SK-N-SH treated with all-trans-retinoic acid at 6 μM for 48 hours (cell line): ENCODE results near the gene DBR1.

Source experiments
- ATAC-seq: fragments of 200-7000 bp; cut with Tn5 transposase; 3 replicates; pipeline ENCODE4 v1.9.1; 2020; ENCODE audit warnings: mild to moderate bottlenecking, moderate library complexity
- ARNTL ChIP-seq: fragments of 450-650 bp; formaldehyde crosslinking; IDR thresholded peaks from 2 replicates; pipeline ENCODE4 v1.5.0; 2020; ENCODE audit warnings: low read depth, mild to moderate bottlenecking, moderate library complexity, borderline replicate concordance
- BACH2 ChIP-seq: fragments of 250-450 bp; sonication (Bioruptor Pico); IDR thresholded peaks from 2 replicates; pipeline ENCODE4 v1.9.0; 2021; ENCODE audit warnings: mild to moderate bottlenecking, borderline replicate concordance
- CSDC2 ChIP-seq: fragments of 250-450 bp; sonication (Bioruptor Pico); IDR thresholded peaks from 2 replicates; pipeline ENCODE4 v1.5.0; 2020; ENCODE audit warnings: mild to moderate bottlenecking, moderate library complexity
- GLIS3 ChIP-seq: fragments of 250-450 bp; sonication (Bioruptor Pico); IDR thresholded peaks from 2 replicates; pipeline ENCODE4 v1.5.0; 2020; ENCODE audit warnings: mild to moderate bottlenecking, moderate library complexity
- ISL1 ChIP-seq: fragments of 250-450 bp; sonication (Bioruptor Pico); IDR thresholded peaks from 2 replicates; pipeline ENCODE4 v2.1.2; 2022; ENCODE audit warnings: mild to moderate bottlenecking, moderate library complexity
- OSR1 ChIP-seq: fragments of 250-450 bp; sonication (Bioruptor Pico); IDR thresholded peaks from 2 replicates; pipeline ENCODE4 v1.8.0; 2022; ENCODE audit warnings: moderate library complexity, mild to moderate bottlenecking, inconsistent platforms
- PATZ1 ChIP-seq: fragments of 250-450 bp; sonication (Bioruptor Pico); IDR thresholded peaks from 2 replicates; pipeline ENCODE4 v1.8.0; 2020; ENCODE audit warnings: mild to moderate bottlenecking, moderate library complexity, borderline replicate concordance
- POU6F1 ChIP-seq: fragments of 250-450 bp; sonication (Bioruptor Pico); IDR thresholded peaks from 2 replicates; pipeline ENCODE4 v1.8.0; 2021; ENCODE audit warnings: low read depth, mild to moderate bottlenecking, moderate library complexity, borderline replicate concordance
- PPARA ChIP-seq: fragments of 250-450 bp; sonication (Bioruptor Pico); IDR thresholded peaks from 2 replicates; pipeline ENCODE4 v1.5.0; 2020; ENCODE audit warnings: mild to moderate bottlenecking, borderline replicate concordance
- RARB ChIP-seq: fragments of 250-450 bp; sonication (Bioruptor Pico); IDR thresholded peaks from 2 replicates; pipeline ENCODE4 v1.8.0; 2021; ENCODE audit warnings: mild to moderate bottlenecking, moderate library complexity
- SNAI2 ChIP-seq: fragments of 250-450 bp; sonication (Bioruptor Pico); IDR thresholded peaks from 2 replicates; pipeline ENCODE4 v1.5.0; 2020; ENCODE audit warnings: mild to moderate bottlenecking, moderate library complexity
- TCF4 ChIP-seq: fragments of 250-450 bp; sonication (Bioruptor Pico); IDR thresholded peaks from 2 replicates; pipeline ENCODE4 v1.8.0; 2021; ENCODE audit warnings: mild to moderate bottlenecking, moderate library complexity, borderline replicate concordance
- TOX ChIP-seq: fragments of 250-450 bp; sonication (Bioruptor Pico); IDR thresholded peaks from 2 replicates; pipeline ENCODE4 v1.8.0; 2021; ENCODE audit warnings: mild to moderate bottlenecking, moderate library complexity, borderline replicate concordance
- ZC3H10 ChIP-seq: fragments of 250-450 bp; sonication (Bioruptor Pico); IDR thresholded peaks from 2 replicates; pipeline ENCODE4 v1.5.1; 2021; ENCODE audit warnings: mild to moderate bottlenecking, moderate library complexity
- ZFP3 ChIP-seq: fragments of 250-450 bp; sonication (Bioruptor Pico); IDR thresholded peaks from 2 replicates; pipeline ENCODE4 v1.5.0; 2020; ENCODE audit warnings: mild to moderate bottlenecking, moderate library complexity
- ZFP30 ChIP-seq: fragments of 450-650 bp; formaldehyde crosslinking; IDR thresholded peaks from 2 replicates; pipeline ENCODE4 v1.5.0; 2022; ENCODE audit warnings: mild to moderate bottlenecking, moderate library complexity
- ZNF565 ChIP-seq: fragments of 450-650 bp; formaldehyde crosslinking; conservative IDR thresholded peaks from 2 replicates; pipeline ENCODE4 v1.5.0; 2020; ENCODE audit warnings: low read depth, mild to moderate bottlenecking, moderate library complexity
- ZNF70 ChIP-seq: fragments of 450-650 bp; formaldehyde crosslinking; IDR thresholded peaks from 2 replicates; pipeline ENCODE4 v1.5.0; 2020; ENCODE audit warnings: mild to moderate bottlenecking, moderate library complexity
- ZNF8 ChIP-seq: fragments of 450-650 bp; formaldehyde crosslinking; IDR thresholded peaks from 2 replicates; pipeline ENCODE4 v1.5.0; 2020; ENCODE audit warnings: mild to moderate bottlenecking, moderate library complexity
- TF ChIP-seq, protein P1 (sequence below): fragments of 250-450 bp; sonication (Bioruptor Pico); IDR thresholded peaks from 2 replicates; pipeline ENCODE4 v1.5.1; 2020; ENCODE audit warnings: low read depth, mild to moderate bottlenecking, moderate library complexity
- TF ChIP-seq, protein P2 (sequence below): fragments of 250-450 bp; sonication (Bioruptor Pico); IDR thresholded peaks from 2 replicates; pipeline ENCODE4 v1.5.1; 2021; ENCODE audit warnings: mild to moderate bottlenecking, moderate library complexity
- TF ChIP-seq, protein P3 (sequence below): fragments of 250-450 bp; sonication (Bioruptor Pico); IDR thresholded peaks from 2 replicates; pipeline ENCODE4 v1.5.0; 2020; ENCODE audit warnings: mild to moderate bottlenecking, moderate library complexity

DBR1 gene

DNA sequence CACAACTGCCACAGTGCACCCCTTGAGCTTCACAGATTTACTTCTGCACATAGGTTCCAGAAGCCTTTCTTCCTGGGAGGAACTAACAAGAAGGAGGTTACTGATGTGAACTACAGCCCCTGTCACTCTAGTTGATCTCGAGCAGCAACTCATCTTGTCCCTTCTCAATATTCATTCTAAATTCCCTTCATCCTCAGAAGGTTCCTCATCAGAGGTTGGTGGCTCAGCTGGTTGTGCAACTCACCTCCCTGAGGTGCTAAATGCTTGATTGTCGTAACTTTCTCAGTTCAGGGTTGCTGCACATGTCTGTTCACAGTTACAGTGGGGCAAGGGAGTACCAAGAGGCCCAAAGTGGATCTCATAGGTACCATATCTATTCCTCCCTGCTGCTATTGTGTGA is 36.9 kb downstream of the DBR1 start:
- TF ChIP-seq GLIS3 (CRISPR knock-in tag) (no peak), TOX (CRISPR knock-in tag) (no peak), ZNF70 (CRISPR knock-in tag) (no peak), PPARA (no peak), POU6F1 (CRISPR knock-in tag) (no peak), ARNTL (CRISPR knock-in tag) (no peak), ZC3H10 (CRISPR knock-in tag) (no peak), ZFP3 (CRISPR knock-in tag) (no peak), CSDC2 (no peak), TCF4 (no peak), BACH2 (CRISPR knock-in tag) (no peak), PATZ1 (CRISPR knock-in tag) (no peak), ZNF565 (CRISPR knock-in tag) (no peak), RARB (CRISPR knock-in tag) (no peak), ZNF8 (CRISPR knock-in tag) (no peak), SNAI2 (no peak)
- TF ChIP-seq, protein P1, sequence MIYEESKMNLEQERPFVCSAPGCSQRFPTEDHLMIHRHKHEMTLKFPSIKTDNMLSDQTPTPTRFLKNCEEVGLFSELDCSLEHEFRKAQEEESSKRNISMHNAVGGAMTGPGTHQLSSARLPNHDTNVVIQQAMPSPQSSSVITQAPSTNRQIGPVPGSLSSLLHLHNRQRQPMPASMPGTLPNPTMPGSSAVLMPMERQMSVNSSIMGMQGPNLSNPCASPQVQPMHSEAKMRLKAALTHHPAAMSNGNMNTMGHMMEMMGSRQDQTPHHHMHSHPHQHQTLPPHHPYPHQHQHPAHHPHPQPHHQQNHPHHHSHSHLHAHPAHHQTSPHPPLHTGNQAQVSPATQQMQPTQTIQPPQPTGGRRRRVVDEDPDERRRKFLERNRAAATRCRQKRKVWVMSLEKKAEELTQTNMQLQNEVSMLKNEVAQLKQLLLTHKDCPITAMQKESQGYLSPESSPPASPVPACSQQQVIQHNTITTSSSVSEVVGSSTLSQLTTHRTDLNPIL (CRISPR knock-in tag) = no peak
- TF ChIP-seq, protein P2, sequence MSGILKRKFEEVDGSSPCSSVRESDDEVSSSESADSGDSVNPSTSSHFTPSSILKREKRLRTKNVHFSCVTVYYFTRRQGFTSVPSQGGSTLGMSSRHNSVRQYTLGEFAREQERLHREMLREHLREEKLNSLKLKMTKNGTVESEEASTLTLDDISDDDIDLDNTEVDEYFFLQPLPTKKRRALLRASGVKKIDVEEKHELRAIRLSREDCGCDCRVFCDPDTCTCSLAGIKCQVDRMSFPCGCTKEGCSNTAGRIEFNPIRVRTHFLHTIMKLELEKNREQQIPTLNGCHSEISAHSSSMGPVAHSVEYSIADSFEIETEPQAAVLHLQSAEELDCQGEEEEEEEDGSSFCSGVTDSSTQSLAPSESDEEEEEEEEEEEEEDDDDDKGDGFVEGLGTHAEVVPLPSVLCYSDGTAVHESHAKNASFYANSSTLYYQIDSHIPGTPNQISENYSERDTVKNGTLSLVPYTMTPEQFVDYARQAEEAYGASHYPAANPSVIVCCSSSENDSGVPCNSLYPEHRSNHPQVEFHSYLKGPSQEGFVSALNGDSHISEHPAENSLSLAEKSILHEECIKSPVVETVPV = no peak

GRCh38 chr3:138136201-138136600 is 38.5 kb downstream of the DBR1 start:
- TF ChIP-seq ZFP30 = no peak
- no peak for TF ChIP-seq ZC3H10 (CRISPR knock-in tag)
- TF ChIP-seq, protein P1 (CRISPR knock-in tag) = no peak
- no peak for TF ChIP-seq RARB (CRISPR knock-in tag)
- TF ChIP-seq, protein P2 = no peak
- TF ChIP-seq CSDC2 = no peak
- TF ChIP-seq ARNTL (CRISPR knock-in tag) = no peak
- TF ChIP-seq ZNF8 (CRISPR knock-in tag) = no peak
- no peak for TF ChIP-seq PATZ1 (CRISPR knock-in tag)
- TF ChIP-seq, protein P3, sequence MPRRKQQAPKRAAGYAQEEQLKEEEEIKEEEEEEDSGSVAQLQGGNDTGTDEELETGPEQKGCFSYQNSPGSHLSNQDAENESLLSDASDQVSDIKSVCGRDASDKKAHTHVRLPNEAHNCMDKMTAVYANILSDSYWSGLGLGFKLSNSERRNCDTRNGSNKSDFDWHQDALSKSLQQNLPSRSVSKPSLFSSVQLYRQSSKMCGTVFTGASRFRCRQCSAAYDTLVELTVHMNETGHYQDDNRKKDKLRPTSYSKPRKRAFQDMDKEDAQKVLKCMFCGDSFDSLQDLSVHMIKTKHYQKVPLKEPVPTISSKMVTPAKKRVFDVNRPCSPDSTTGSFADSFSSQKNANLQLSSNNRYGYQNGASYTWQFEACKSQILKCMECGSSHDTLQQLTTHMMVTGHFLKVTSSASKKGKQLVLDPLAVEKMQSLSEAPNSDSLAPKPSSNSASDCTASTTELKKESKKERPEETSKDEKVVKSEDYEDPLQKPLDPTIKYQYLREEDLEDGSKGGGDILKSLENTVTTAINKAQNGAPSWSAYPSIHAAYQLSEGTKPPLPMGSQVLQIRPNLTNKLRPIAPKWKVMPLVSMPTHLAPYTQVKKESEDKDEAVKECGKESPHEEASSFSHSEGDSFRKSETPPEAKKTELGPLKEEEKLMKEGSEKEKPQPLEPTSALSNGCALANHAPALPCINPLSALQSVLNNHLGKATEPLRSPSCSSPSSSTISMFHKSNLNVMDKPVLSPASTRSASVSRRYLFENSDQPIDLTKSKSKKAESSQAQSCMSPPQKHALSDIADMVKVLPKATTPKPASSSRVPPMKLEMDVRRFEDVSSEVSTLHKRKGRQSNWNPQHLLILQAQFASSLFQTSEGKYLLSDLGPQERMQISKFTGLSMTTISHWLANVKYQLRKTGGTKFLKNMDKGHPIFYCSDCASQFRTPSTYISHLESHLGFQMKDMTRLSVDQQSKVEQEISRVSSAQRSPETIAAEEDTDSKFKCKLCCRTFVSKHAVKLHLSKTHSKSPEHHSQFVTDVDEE = no peak
- TF ChIP-seq TOX (CRISPR knock-in tag) = no peak
- no peak for TF ChIP-seq BACH2 (CRISPR knock-in tag)
- TF ChIP-seq POU6F1 (CRISPR knock-in tag) = no peak
- TF ChIP-seq OSR1 (CRISPR knock-in tag) = no peak
- TF ChIP-seq ZFP3 (CRISPR knock-in tag) = no peak
- no peak for TF ChIP-seq SNAI2
- no peak for TF ChIP-seq ZNF70 (CRISPR knock-in tag)
- TF ChIP-seq ISL1 (CRISPR knock-in tag) = no peak
- no peak for TF ChIP-seq PPARA
- TF ChIP-seq, all 23 proteins: peak for 0
- no peak for ATAC-seq

More for the DNA sequence above, 36.9 kb downstream of the DBR1 start:
- no peak for ATAC-seq
